ENCODE results near the gene CBY3.
"Not testable (repeated sequence)": the region's sequence is repeated elsewhere in the genome, so short reads cannot be mapped to it uniquely, and the experiment has no call there.

The CBY3 gene

GRCh38 chr5:179680780-179681401, at the start of gene CBY3:
Gene CBY3, minus strand, starts transcription at chr5:179681034. Its CDS starts 116 bp downstream, at chr5:179680918.
- DNase-seq, result no peak

- DNase-seq, result no peak
Observed at GRCh38 chr5:179730356-179730755, 49.5 kb upstream of the CBY3 start.

GRCh38 chr5:179729727-179730126, 48.9 kb upstream of the CBY3 start:
- DNase-seq, result no peak

- DNase-seq, result no peak
Observed at GRCh38 chr5:179729303-179729702, 48.5 kb upstream of the CBY3 start.

GRCh38 chr5:179727106-179727505, 46.3 kb upstream of the CBY3 start:
- no peak for DNase-seq

- no peak for DNase-seq
Observed at GRCh38 chr5:179724163-179724562, 43.3 kb upstream of the CBY3 start.

- no peak for DNase-seq
Observed at GRCh38 chr5:179720222-179720621, 39.4 kb upstream of the CBY3 start.

GRCh38 chr5:179716286-179716685, 35.5 kb upstream of the CBY3 start:
- DNase-seq, result no peak

GRCh38 chr5:179700401-179700918, 19.6 kb upstream of the CBY3 start:
- DNase-seq, result no peak

GRCh38 chr5:179699616-179700237, 18.9 kb upstream of the CBY3 start:
- no peak for DNase-seq

GRCh38 chr5:179698935-179699615, 18.2 kb upstream of the CBY3 start, which contains the start of gene CANX:
Gene CANX, plus strand, starts transcription at chr5:179698967. Its CDS starts 6,715 bp downstream, at chr5:179705682.
- DNase-seq, result no peak

GRCh38 chr5:179697993-179698934, 17.4 kb upstream of the CBY3 start:
- DNase-seq, result peak; percentile 98

GRCh38 chr5:179697543-179697942, 16.7 kb upstream of the CBY3 start:
- DNase-seq, result not testable (repeated sequence)

GRCh38 chr5:179697108-179697507, 16.3 kb upstream of the CBY3 start:
- no peak for DNase-seq

- DNase-seq, result no peak
Observed at GRCh38 chr5:179696603-179697002, 15.8 kb upstream of the CBY3 start.

- no peak for DNase-seq
Observed at GRCh38 chr5:179694561-179694960, 13.7 kb upstream of the CBY3 start.

- not testable (repeated sequence) for DNase-seq
Observed at GRCh38 chr5:179689212-179689611, 8.4 kb upstream of the CBY3 start.

GRCh38 chr5:179680014-179680779, 637 bp downstream of the CBY3 start:
- DNase-seq, result no peak

GRCh38 chr5:179679014-179679674, 1.7 kb downstream of the CBY3 start:
- no peak for DNase-seq

GRCh38 chr5:179678223-179679013, 2.4 kb downstream of the CBY3 start:
- DNase-seq, result peak; percentile 85

Measured in T1000 (cell line).